Naive thymus-derived CD4-positive, alpha-beta T cell (primary cell): ENCODE data around the gene ZNF816. TPM values are rescaled to one million over a fixed set of nuclear protein-coding genes. Genes with fewer than 3 reads are reported as not detected.
"Not testable (repeated sequence)": the region's sequence is repeated elsewhere in the genome, so short reads cannot be mapped to it uniquely, and the experiment has no call there.

Source experiments
- ATAC-seq: fragments of 150-1000 bp; cut with Tn5 transposase; 2 replicates; pipeline ENCODE4 v1.10.0; 2021; ENCODE audit warnings: mild to moderate bottlenecking, moderate library complexity
- CTCF ChIA-PET: fragments of 350-600 bp; sonication (Branson Sonifier 250); formaldehyde crosslinking; loops from one replicate; lab custom pipeline; 2021; ENCODE audit warnings: antibody characterized with exemption; lab: Charles Lee
- POLR2A ChIA-PET: fragments of 350-600 bp; sonication (Branson Sonifier 250); formaldehyde crosslinking; loops from one replicate; lab custom pipeline; 2021; ENCODE audit warnings: antibody characterized with exemption, inconsistent platforms; lab: Charles Lee
- DNase-seq, 9 donors: peaks; one replicate each; pipeline versions ENCODE4 v3.0.0 to v3.0.0-alpha.2; 2020 to 2022; ENCODE audit warnings: mixed read lengths in 1 of 9
- H3K27ac ChIP-seq: one replicate; pipeline ENCODE4 v1.7.0; 2013; ENCODE audit warnings: mild to moderate bottlenecking, low read depth, low read length, moderate library complexity
- H3K27me3 ChIP-seq, 2 donors: one replicate each; pipeline ENCODE4 v1.7.0; 2013; ENCODE audit warnings: low read length in 2 of 2, mild to moderate bottlenecking in 2 of 2, moderate library complexity in 2 of 2; ENCODE audit not compliant: control insufficient read depth in 2 of 2, insufficient read depth in 2 of 2
- H3K36me3 ChIP-seq, 3 experiments: 1 replicate in 2 of 3; 2 replicates in 1 of 3; pipeline ENCODE4 v1.7.0; 2013; ENCODE audit warnings: low read length in 3 of 3, mild to moderate bottlenecking in 3 of 3, moderate library complexity in 1 of 3; ENCODE audit not compliant: insufficient read depth in 3 of 3, control insufficient read depth in 2 of 3
- H3K4me1 ChIP-seq, 2 donors: one replicate each; pipeline ENCODE4 v1.7.0; 2013; ENCODE audit warnings: low read length in 2 of 2, mild to moderate bottlenecking in 2 of 2, moderate library complexity in 1 of 2; ENCODE audit not compliant: control insufficient read depth in 2 of 2, insufficient read depth in 2 of 2
- H3K4me3 ChIP-seq: 2 replicates; pipeline ENCODE4 v1.7.0; 2013; ENCODE audit warnings: mild to moderate bottlenecking, low read length
- H3K9me3 ChIP-seq, 3 experiments: 1 replicate in 2 of 3; 2 replicates in 1 of 3; pipeline ENCODE4 v1.7.0; 2013; ENCODE audit warnings: low read length in 3 of 3; ENCODE audit not compliant: control insufficient read depth in 2 of 3
- H3K27ac Mint-ChIP-seq, 9 donors: one replicate each; pipeline ENCODE4 v1.8.0; 2020 to 2022; ENCODE audit warnings: mixed read lengths in 9 of 9, mild to moderate bottlenecking in 8 of 9, moderate library complexity in 5 of 9, inconsistent platforms in 2 of 9
- H3K27me3 Mint-ChIP-seq, 5 donors: one replicate each; pipeline ENCODE4 v1.8.0; 2021 to 2022; ENCODE audit warnings: mixed read lengths in 5 of 5, mild to moderate bottlenecking in 1 of 5
- H3K36me3 Mint-ChIP-seq, 5 donors: one replicate each; pipeline ENCODE4 v1.8.0; 2020 to 2022; ENCODE audit warnings: mixed read lengths in 5 of 5, mild to moderate bottlenecking in 3 of 5, inconsistent platforms in 1 of 5
- H3K4me1 Mint-ChIP-seq, 7 donors: one replicate each; pipeline ENCODE4 v1.8.0; 2020 to 2022; ENCODE audit warnings: mixed read lengths in 7 of 7, mild to moderate bottlenecking in 3 of 7, inconsistent platforms in 1 of 7
- H3K4me3 Mint-ChIP-seq, 10 donors: one replicate each; pipeline ENCODE4 v1.8.0; 2020 to 2022; ENCODE audit warnings: mild to moderate bottlenecking in 10 of 10, mixed read lengths in 10 of 10, moderate library complexity in 6 of 10, inconsistent platforms in 2 of 10
- H3K9me3 Mint-ChIP-seq, 11 donors: one replicate each; pipeline ENCODE4 v1.8.0; 2020 to 2022; ENCODE audit warnings: mixed read lengths in 11 of 11, mild to moderate bottlenecking in 4 of 11, inconsistent platforms in 1 of 11, moderate library complexity in 1 of 11
- intact Hi-C, 2 donors: fragments of 100-400 bp; cut with micrococcal nuclease; formaldehyde crosslinking; loops; one replicate each; pipeline ENCODE4 v1.15.1; 2023
- polyA plus RNA-seq, 2 donors: library from polyadenylated mRNA; unstranded; fragments of 300-500 nt; fragmentation: Illumina TruSeq; gene quantifications; one replicate each; pipeline ENCODE4 v1.2.3, GENCODE V29; 2021
- total RNA-seq, 6 experiments: library from RNA in 5 of 6; stranded (reverse) in 5 of 6; gene quantifications; 1 replicate in 5 of 6; 2 replicates in 1 of 6; pipeline ENCODE4 v1.2.3 and lab custom pipeline; 2021 to 2026

Gene ZNF816
- total and polyA plus RNA-seq, 7 experiments from 2014 or later, result 5.0 to 27.7 (median 14.0) TPM

GRCh38 chr19:52991484-52991883 lies 28.8 kb upstream of the ZNF816 start:
- Mint-ChIP-seq H3K36me3 (peaks cover 17 to 48% (median 26%) of the 10 kb centered on the region in 5 donors), H3K4me3 (peak overlapping the region in 6 of 10 donors; percentile 20 to 92 (median 83)), H3K4me1 (peaks cover 8 to 26% (median 14%) of the 10 kb centered on the region in 7 donors), H3K27ac (peak overlapping the region in 1 of 9 donors; percentile 24), H3K9me3 (peaks cover 13 to 78% (median 30%) of the 10 kb centered on the region in 11 donors), H3K27me3 (peaks cover 0 to 22% (median 9%) of the 10 kb centered on the region in 5 donors)
- intact Hi-C loops, result loop anchor here (5.0 kb wide), 2 partner anchors 94 to 206 kb away; partner anchors contain the start of gene ZNF320 (in 1 of the 2)
- Histone ChIP-seq H3K4me1 (peaks cover 0 to 6% of the 10 kb centered on the region in 2 donors), H3K4me3 (no peak overlapping the region), H3K27ac (no peak overlapping the region), H3K9me3 (peaks cover 0 to 23% (median 0%) of the 10 kb centered on the region in 3 experiments), H3K36me3 (peaks cover 0 to 29% (median 0%) of the 10 kb centered on the region in 3 experiments), H3K27me3 (no peaks in the 10 kb centered on the region)
- ATAC-seq, result no peak
- ChIA-PET CTCF (no interaction called here), POLR2A (interaction anchor here (1.0 kb wide), 1 partner anchor 622 kb away, joined by 3 read pairs; the partner anchor contains the start of gene ZNF880)
- no peak for DNase-seq

GRCh38 chr19:52990759-52991418 lies 28.2 kb upstream of the ZNF816 start:
- Mint-ChIP-seq H3K4me3 (peak overlapping the region in 1 of 10 donors; percentile 21), H3K9me3 (peaks cover 15 to 79% (median 36%) of the 10 kb centered on the region in 11 donors), H3K27me3 (peaks cover 0 to 22% (median 9%) of the 10 kb centered on the region in 5 donors), H3K36me3 (peaks cover 20 to 54% (median 29%) of the 10 kb centered on the region in 5 donors), H3K27ac (no peak overlapping the region), H3K4me1 (peaks cover 8 to 26% (median 14%) of the 10 kb centered on the region in 7 donors)
- Histone ChIP-seq H3K27me3 (no peaks in the 10 kb centered on the region), H3K4me1 (peaks cover 0 to 6% of the 10 kb centered on the region in 2 donors), H3K9me3 (peaks cover 0 to 29% (median 0%) of the 10 kb centered on the region in 3 experiments), H3K36me3 (peaks cover 0 to 35% (median 0%) of the 10 kb centered on the region in 3 experiments), H3K27ac (no peak overlapping the region), H3K4me3 (no peak overlapping the region)
- intact Hi-C loops, result loop anchor here (5.0 kb wide), 2 partner anchors 94 to 206 kb away; partner anchors contain the start of gene ZNF320 (in 1 of the 2)
- ATAC-seq (no peak), DNase-seq (no peak)
- CTCF ChIA-PET, result no interaction called here
- POLR2A ChIA-PET, result interaction anchor here (1.0 kb wide), 1 partner anchor 621 kb away, joined by 3 read pairs; the partner anchor contains the start of gene ZNF880

GRCh38 chr19:52988506-52988905 lies 25.8 kb upstream of the ZNF816 start:
- Mint-ChIP-seq H3K4me1 (peaks cover 5 to 16% (median 9%) of the 10 kb centered on the region in 7 donors), H3K27me3 (peaks cover 0 to 17% (median 9%) of the 10 kb centered on the region in 5 donors), H3K27ac (no peak overlapping the region), H3K4me3 (no peak overlapping the region), H3K9me3 (peaks cover 21 to 83% (median 42%) of the 10 kb centered on the region in 11 donors), H3K36me3 (peaks cover 25 to 71% (median 34%) of the 10 kb centered on the region in 5 donors)
- Histone ChIP-seq H3K27me3 (no peaks in the 10 kb centered on the region), H3K4me1 (no peaks in the 10 kb centered on the region), H3K4me3 (no peak overlapping the region), H3K9me3 (peaks cover 0 to 40% (median 0%) of the 10 kb centered on the region in 3 experiments), H3K36me3 (peaks cover 0 to 44% (median 0%) of the 10 kb centered on the region in 3 experiments), H3K27ac (no peak overlapping the region)
- CTCF ChIA-PET, result no interaction called here
- DNase-seq (no peak), ATAC-seq (no peak)
- POLR2A ChIA-PET, result no interaction called here
- intact Hi-C loops, result no loop called here

GRCh38 chr19:52987221-52987620 lies 24.5 kb upstream of the ZNF816 start:
- peaks cover 0 to 40% (median 0%) of the 10 kb centered on the region in 3 experiments for H3K9me3 ChIP-seq
- no peaks in the 10 kb centered on the region for H3K27me3 ChIP-seq
- Mint-ChIP-seq H3K27me3 (peaks cover 0 to 12% (median 6%) of the 10 kb centered on the region in 5 donors), H3K36me3 (peaks cover 22 to 79% (median 30%) of the 10 kb centered on the region in 5 donors), H3K4me1 (peaks cover under 1 to 6% (median 5%) of the 10 kb centered on the region in 7 donors), H3K27ac (no peak overlapping the region), H3K9me3 (peaks cover 17 to 87% (median 45%) of the 10 kb centered on the region in 11 donors), H3K4me3 (no peak overlapping the region)
- no peaks in the 10 kb centered on the region for H3K4me1 ChIP-seq
- no peak overlapping the region for H3K4me3 ChIP-seq
- DNase-seq, result no peak
- ChIA-PET CTCF (no interaction called here), POLR2A (no interaction called here)
- H3K36me3 ChIP-seq, result peaks cover 0 to 44% (median 0%) of the 10 kb centered on the region in 3 experiments
- ATAC-seq, result no peak
- intact Hi-C loops, result no loop called here
- no peak overlapping the region for H3K27ac ChIP-seq

GRCh38 chr19:52983167-52983566 lies 20.5 kb upstream of the ZNF816 start:
- peaks cover 15 to 85% (median 36%) of the 10 kb centered on the region in 11 donors for H3K9me3 Mint-ChIP-seq
- H3K4me3 Mint-ChIP-seq, H3K27me3 Mint-ChIP-seq, H3K27ac Mint-ChIP-seq, H3K4me3 ChIP-seq, POLR2A ChIA-PET, DNase-seq, CTCF ChIA-PET, H3K4me1 ChIP-seq, intact Hi-C loops, H3K4me1 Mint-ChIP-seq, ATAC-seq, H3K27me3 ChIP-seq, H3K27ac ChIP-seq: not testable (repeated sequence)
- H3K36me3 ChIP-seq, result peaks cover 0 to 32% (median 0%) of the 10 kb centered on the region in 3 experiments
- peaks cover 0 to 29% (median 0%) of the 10 kb centered on the region in 3 experiments for H3K9me3 ChIP-seq
- peaks cover 21 to 85% (median 25%) of the 10 kb centered on the region in 5 donors for H3K36me3 Mint-ChIP-seq

- H3K4me3 Mint-ChIP-seq, result no peak overlapping the region
- ChIA-PET CTCF (no interaction called here), POLR2A (no interaction called here)
- DNase-seq, result no peak
- H3K4me1 Mint-ChIP-seq, result no peaks in the 10 kb centered on the region
- peaks cover 0 to 13% (median 0%) of the 10 kb centered on the region in 3 experiments for H3K36me3 ChIP-seq
- no peak overlapping the region for H3K27ac ChIP-seq
- intact Hi-C loops, result no loop called here
- no peaks in the 10 kb centered on the region for H3K27me3 ChIP-seq
- ATAC-seq, result no peak
- peaks cover 8 to 76% (median 12%) of the 10 kb centered on the region in 5 donors for H3K36me3 Mint-ChIP-seq
- H3K9me3 ChIP-seq, result peaks cover 0 to 21% (median 0%) of the 10 kb centered on the region in 3 experiments
- H3K9me3 Mint-ChIP-seq, result peaks cover 3 to 81% (median 30%) of the 10 kb centered on the region in 11 donors
- no peaks in the 10 kb centered on the region for H3K4me1 ChIP-seq
- H3K4me3 ChIP-seq, result no peak overlapping the region
- peak overlapping the region in 1 of 9 donors; percentile 78 for H3K27ac Mint-ChIP-seq
- H3K27me3 Mint-ChIP-seq, result peaks cover 0 to 5% (median 0%) of the 10 kb centered on the region in 5 donors
Observed at GRCh38 chr19:52981329-52981728, 18.6 kb upstream of the ZNF816 start.
